ENCODE results near the gene SPTBN1.

SPTBN1 gene

GRCh38 chr2:54434711-54435110 is 21.4 kb upstream of the SPTBN1 start:
- FAIRE-seq: no peak

- FAIRE-seq: no peak
These were observed 20.6 kb upstream of the SPTBN1 start for GRCh38 chr2:54435325-54436226.

GRCh38 chr2:54437588-54437987 is 18.5 kb upstream of the SPTBN1 start:
- no peak for FAIRE-seq

- FAIRE-seq: no peak
These were observed 17.9 kb upstream of the SPTBN1 start for GRCh38 chr2:54438271-54438670.

GRCh38 chr2:54439582-54439981 is 16.5 kb upstream of the SPTBN1 start:
- no peak for FAIRE-seq

- no peak for FAIRE-seq
These were observed 16.1 kb upstream of the SPTBN1 start for GRCh38 chr2:54440050-54440449.

GRCh38 chr2:54444503-54444902 is 11.6 kb upstream of the SPTBN1 start:
- FAIRE-seq: no peak

- FAIRE-seq: no peak
These were observed 10.0 kb upstream of the SPTBN1 start for GRCh38 chr2:54446122-54446521.

- no peak for FAIRE-seq
These were observed 9.5 kb upstream of the SPTBN1 start for GRCh38 chr2:54446625-54447024.

- FAIRE-seq: no peak
These were observed 1.5 kb upstream of the SPTBN1 start for GRCh38 chr2:54454548-54455130.

GRCh38 chr2:54455131-54455562 is 980 bp upstream of the SPTBN1 start:
- no peak for FAIRE-seq

GRCh38 chr2:54456362-54456611 is 160 bp downstream of the SPTBN1 start:
- FAIRE-seq: no peak

GRCh38 chr2:54456612-54457322 is 640 bp downstream of the SPTBN1 start:
- FAIRE-seq: no peak

GRCh38 chr2:54457323-54458023 is 1.3 kb downstream of the SPTBN1 start:
- no peak for FAIRE-seq

GRCh38 chr2:54459037-54459441 is 2.9 kb downstream of the SPTBN1 start:
- no peak for FAIRE-seq

GRCh38 chr2:54461261-54461660 is 5.1 kb downstream of the SPTBN1 start:
- no peak for FAIRE-seq

- no peak for FAIRE-seq
These were observed 8.2 kb downstream of the SPTBN1 start for GRCh38 chr2:54464341-54464740.

- no peak for FAIRE-seq
These were observed 9.0 kb downstream of the SPTBN1 start for GRCh38 chr2:54465143-54465542.

GRCh38 chr2:54466870-54467269 is 10.7 kb downstream of the SPTBN1 start:
- no peak for FAIRE-seq

- FAIRE-seq: no peak
These were observed 12.5 kb downstream of the SPTBN1 start for GRCh38 chr2:54468673-54469072.

- no peak for FAIRE-seq
These were observed 13.4 kb downstream of the SPTBN1 start for GRCh38 chr2:54469484-54470053.

- no peak for FAIRE-seq
These were observed 14.3 kb downstream of the SPTBN1 start for GRCh38 chr2:54470266-54470938.
